ENCODE data around the gene SH3GLB2.

GRCh38 chr9:129063061-129063460, 34.9 kb upstream of the SH3GLB2 start:
- TF ChIP-seq GABPA (IDR thresholded peaks at IDR 0.05; ENCODE audit: low read depth) (no peak), POLR2AphosphoS5 (IDR thresholded peaks at IDR 0.05; ENCODE audit: low read depth) (no peak)
- TF ChIP-seq, protein P1, sequence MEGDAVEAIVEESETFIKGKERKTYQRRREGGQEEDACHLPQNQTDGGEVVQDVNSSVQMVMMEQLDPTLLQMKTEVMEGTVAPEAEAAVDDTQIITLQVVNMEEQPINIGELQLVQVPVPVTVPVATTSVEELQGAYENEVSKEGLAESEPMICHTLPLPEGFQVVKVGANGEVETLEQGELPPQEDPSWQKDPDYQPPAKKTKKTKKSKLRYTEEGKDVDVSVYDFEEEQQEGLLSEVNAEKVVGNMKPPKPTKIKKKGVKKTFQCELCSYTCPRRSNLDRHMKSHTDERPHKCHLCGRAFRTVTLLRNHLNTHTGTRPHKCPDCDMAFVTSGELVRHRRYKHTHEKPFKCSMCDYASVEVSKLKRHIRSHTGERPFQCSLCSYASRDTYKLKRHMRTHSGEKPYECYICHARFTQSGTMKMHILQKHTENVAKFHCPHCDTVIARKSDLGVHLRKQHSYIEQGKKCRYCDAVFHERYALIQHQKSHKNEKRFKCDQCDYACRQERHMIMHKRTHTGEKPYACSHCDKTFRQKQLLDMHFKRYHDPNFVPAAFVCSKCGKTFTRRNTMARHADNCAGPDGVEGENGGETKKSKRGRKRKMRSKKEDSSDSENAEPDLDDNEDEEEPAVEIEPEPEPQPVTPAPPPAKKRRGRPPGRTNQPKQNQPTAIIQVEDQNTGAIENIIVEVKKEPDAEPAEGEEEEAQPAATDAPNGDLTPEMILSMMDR (IDR thresholded peaks at IDR 0.05; ENCODE audit: insufficient read depth, low read length): no peak

Measured in HL-60 (cell line).